ENCODE results near the gene NLRP9.

- TF ChIP-seq CTCF (IDR thresholded peaks at IDR 0.05; ENCODE audit: poor library complexity) (no peak), EZH2 (IDR thresholded peaks at IDR 0.05; ENCODE audit: borderline replicate concordance) (no peak), EZH2phosphoT487 (IDR thresholded peaks at IDR 0.05; ENCODE audit: low read depth, severe bottlenecking, unreplicated experiment) (no peak)
Observed at GRCh38 chr19:55697698-55698097, 40.5 kb downstream of the NLRP9 start.
